ENCODE measurements around the gene CELF1. TPM values are rescaled to one million over a fixed set of nuclear protein-coding genes. Genes with fewer than 3 reads are reported as not detected.
A peak's percentile ranks its signal among the peaks of the same experiment; 100 is the strongest.

CELF1 gene
- total and polyA plus RNA-seq, 9 of the 15 experiments (the other 6 are each of a cell fraction or from before 2014, with no cell fraction given) = 11.3 to 142 (median 77.4) TPM

GRCh38 chr11:47553406-47553743, 443 bp upstream of the CELF1 start (continued):
- TF ChIP-seq HMG20A (CRISPR knock-in tag; conservative IDR thresholded peaks at IDR 0.05) (no peak), THRAP3 (IDR thresholded peaks at IDR 0.05; ENCODE audit: borderline replicate concordance) (no peak), ZFP1 (CRISPR knock-in tag; IDR thresholded peaks at IDR 0.05) (no peak), GTF3C2 (IDR thresholded peaks at IDR 0.05; ENCODE audit: borderline replicate concordance, extremely low read depth, insufficient read length) (no peak), ZNF3 (CRISPR knock-in tag; IDR thresholded peaks at IDR 0.05) (no peak), NRF1 (conservative IDR thresholded peaks at IDR 0.05 in 1 of 2, IDR thresholded peaks at IDR 0.05 in 1 of 2) (peak; percentile 11 to 51; a peak in 2 of 4 replicates), NCOA2 (IDR thresholded peaks at IDR 0.05; ENCODE audit: partially characterized antibody in 2 of 2) (peak in 1 of 2 experiments; percentile 56), ARNT (IDR thresholded peaks at IDR 0.05) (no peak), EHMT2 (IDR thresholded peaks at IDR 0.05) (no peak), ZNF668 (CRISPR knock-in tag; IDR thresholded peaks at IDR 0.05) (no peak), CGGBP1 (CRISPR knock-in tag; IDR thresholded peaks at IDR 0.05) (no peak), HNRNPL (IDR thresholded peaks at IDR 0.05; ENCODE audit: low read depth, low read length) (0 out of 2 replicates have a peak, but pooled peaks have one; percentile 10), HINFP (tag; conservative IDR thresholded peaks at IDR 0.05; ENCODE audit: low read depth) (no peak), SMAD4 (CRISPR knock-in tag; conservative IDR thresholded peaks at IDR 0.05) (peak; percentile 11; the same call in 1 of the 2 replicates), NR3C1 (CRISPR knock-in tag; IDR thresholded peaks at IDR 0.05) (no peak), USF1 (CRISPR knock-in tag; IDR thresholded peaks at IDR 0.05) (no peak), RBM39 (optimal IDR thresholded peaks at IDR 0.05; ENCODE audit: low read depth, low read length) (peak; percentile 42), TOE1 (IDR thresholded peaks at IDR 0.05; ENCODE audit: borderline replicate concordance) (no peak), TOE1 (CRISPR knock-in tag; IDR thresholded peaks at IDR 0.05; ENCODE audit: borderline replicate concordance, low read depth) (no peak), ARID3A (IDR thresholded peaks at IDR 0.05; ENCODE audit: borderline replicate concordance, low read depth, low read length) (no peak), MBD1 (CRISPR knock-in tag; IDR thresholded peaks at IDR 0.05) (no peak)
